T-helper 2 cell (primary cell): ENCODE measurements around the gene NEURL1B.

Source experiments
- DNase-seq, 5 experiments: peaks; one replicate each; pipeline versions ENCODE4 v3.0.0 to v3.0.0-alpha.2; 2012 to 2022

The NEURL1B gene

GRCh38 chr5:172610643-172611042, 30.4 kb upstream of the NEURL1B start:
- DNase-seq, result no peak

GRCh38 chr5:172611913-172612312, 29.1 kb upstream of the NEURL1B start:
- DNase-seq, result no peak

- no peak for DNase-seq
These were observed 28.3 kb upstream of the NEURL1B start for GRCh38 chr5:172612771-172613170.

GRCh38 chr5:172616136-172616535, 24.9 kb upstream of the NEURL1B start:
- no peak for DNase-seq

GRCh38 chr5:172616730-172617129, 24.3 kb upstream of the NEURL1B start:
- no peak for DNase-seq

- DNase-seq, result no peak
These were observed 23.2 kb upstream of the NEURL1B start for GRCh38 chr5:172617817-172618216.

- no peak for DNase-seq
These were observed 22.3 kb upstream of the NEURL1B start for GRCh38 chr5:172618574-172619365.

GRCh38 chr5:172620506-172620905, 20.6 kb upstream of the NEURL1B start:
- no peak for DNase-seq

GRCh38 chr5:172622091-172623046, 18.7 kb upstream of the NEURL1B start:
- DNase-seq, result no peak

- no peak for DNase-seq
These were observed 17.6 kb upstream of the NEURL1B start for GRCh38 chr5:172623313-172623980.

- no peak for DNase-seq
These were observed 16.7 kb upstream of the NEURL1B start for GRCh38 chr5:172624083-172624995.

GRCh38 chr5:172624996-172625964, 15.8 kb upstream of the NEURL1B start:
- no peak for DNase-seq

GRCh38 chr5:172626031-172626581, 15.0 kb upstream of the NEURL1B start:
- DNase-seq, result no peak

- DNase-seq, result no peak
These were observed 11.0 kb upstream of the NEURL1B start for GRCh38 chr5:172630082-172630481.

- no peak for DNase-seq
These were observed 10.6 kb upstream of the NEURL1B start for GRCh38 chr5:172630482-172630881.

- DNase-seq, result no peak
These were observed 10.1 kb upstream of the NEURL1B start for GRCh38 chr5:172630986-172631385.

- DNase-seq, result no peak
These were observed 8.5 kb upstream of the NEURL1B start for GRCh38 chr5:172632346-172633092.

- no peak for DNase-seq
These were observed 7.6 kb upstream of the NEURL1B start for GRCh38 chr5:172633403-172633970.
